Naive thymus-derived CD8-positive, alpha-beta T cell (primary cell): ENCODE measurements around the gene ALDOA. TPM values are rescaled to one million over a fixed set of nuclear protein-coding genes. Genes with fewer than 3 reads are reported as not detected.
"Not testable (repeated sequence)": the region's sequence is repeated elsewhere in the genome, so short reads cannot be mapped to it uniquely, and the experiment has no call there.

Source experiments
- ATAC-seq, 2 donors: fragments of 150-1000 bp; cut with Tn5 transposase in 1 of 2; sonication (Bioruptor Pico), chemical (Tn5 transposase) in 1 of 2; 1 replicate in 1 of 2; 2 replicates in 1 of 2; pipeline ENCODE4 v1.10.0; 2021; ENCODE audit warnings: mild to moderate bottlenecking in 2 of 2, moderate library complexity in 2 of 2
- POLR2A ChIA-PET: fragments of 350-600 bp; sonication (Branson Sonifier 250); formaldehyde crosslinking; loops from one replicate; lab custom pipeline; 2021; ENCODE audit warnings: antibody characterized with exemption; lab: Charles Lee
- DNase-seq, 10 donors: peaks; one replicate each; pipeline versions ENCODE4 v3.0.0 to v3.0.0-alpha.2; 2020 to 2022
- H3K27ac Mint-ChIP-seq, 10 donors: one replicate each; pipeline ENCODE4 v1.8.0; 2020 to 2022; ENCODE audit warnings: mild to moderate bottlenecking in 10 of 10, mixed read lengths in 10 of 10, moderate library complexity in 4 of 10, inconsistent platforms in 1 of 10
- H3K27me3 Mint-ChIP-seq, 5 donors: one replicate each; pipeline ENCODE4 v1.8.0; 2021 to 2022; ENCODE audit warnings: mixed read lengths in 5 of 5
- H3K36me3 Mint-ChIP-seq, 3 donors: one replicate each; pipeline ENCODE4 v1.8.0; 2020 to 2022; ENCODE audit warnings: mixed read lengths in 3 of 3, mild to moderate bottlenecking in 2 of 3, inconsistent platforms in 1 of 3
- H3K4me1 Mint-ChIP-seq, 4 donors: one replicate each; pipeline ENCODE4 v1.8.0; 2021 to 2022; ENCODE audit warnings: mixed read lengths in 4 of 4
- H3K4me3 Mint-ChIP-seq, 10 donors: one replicate each; pipeline ENCODE4 v1.8.0; 2020 to 2022; ENCODE audit warnings: mild to moderate bottlenecking in 10 of 10, mixed read lengths in 10 of 10, moderate library complexity in 6 of 10, inconsistent platforms in 1 of 10
- H3K9me3 Mint-ChIP-seq, 9 donors: one replicate each; pipeline ENCODE4 v1.8.0; 2020 to 2022; ENCODE audit warnings: mixed read lengths in 9 of 9, mild to moderate bottlenecking in 3 of 9, inconsistent platforms in 1 of 9, moderate library complexity in 1 of 9
- polyA plus RNA-seq, 3 donors: library from polyadenylated mRNA; unstranded; fragments of 300-500 nt; fragmentation: Illumina TruSeq; gene quantifications; one replicate each; pipeline ENCODE4 v1.2.3, GENCODE V29; 2021
- total RNA-seq, 8 experiments: library from RNA in 2 of 8; stranded (reverse) in 2 of 8; gene quantifications; one replicate each; pipeline ENCODE4 v1.2.3 and lab custom pipeline; 2021 to 2026

ALDOA gene
- total and polyA plus RNA-seq, 5 experiments from 2014 or later = 580 to 1,176 (median 798) TPM

GRCh38 chr16:30113031-30113710 lies 47.6 kb downstream of the ALDOA start, which contains the start of gene GDPD3:
Gene GDPD3, minus strand, starts transcription at chr16:30113537. Its CDS starts 59 bp downstream, at chr16:30113478.
- ATAC-seq (no peak), DNase-seq (no peak)
- peaks cover 6 to 19% (median 12%) of the 10 kb centered on the region in 4 donors for H3K4me1 Mint-ChIP-seq
- H3K9me3 Mint-ChIP-seq = no peaks in the 10 kb centered on the region
- peak within 1 kb of the TSS in 3 of 10 donors; percentile 5 to 67 (median 38) for H3K27ac Mint-ChIP-seq
- H3K27me3 Mint-ChIP-seq = no peaks in the 10 kb centered on the region
- POLR2A ChIA-PET = interaction anchor here (0.8 to 4.7 kb wide), 7 partner anchors 11 to 296 kb away, joined by 3 to 20 read pairs (median 9); partner anchors contain the start of genes CORO1A, MAPK3 and YPEL3
- H3K36me3 Mint-ChIP-seq = peaks cover 4 to 40% (median 9%) of the 10 kb centered on the region in 3 donors
- H3K4me3 Mint-ChIP-seq = no peak within 1 kb of the TSS

- POLR2A ChIA-PET = interaction anchor here (0.6 to 4.7 kb wide), 4 partner anchors 10 to 559 kb away, joined by 3 to 20 read pairs (median 12); partner anchors contain the start of genes CORO1A, MAPK3 and YPEL3
- no peak for ATAC-seq
- no peak for DNase-seq
- Mint-ChIP-seq H3K4me3 (no peak overlapping the region), H3K27ac (peak overlapping the region in 2 of 10 donors; percentile 38 to 67), H3K27me3 (no peaks in the 10 kb centered on the region), H3K9me3 (no peaks in the 10 kb centered on the region), H3K36me3 (peaks cover 4 to 41% (median 9%) of the 10 kb centered on the region in 3 donors), H3K4me1 (peaks cover 6 to 19% (median 13%) of the 10 kb centered on the region in 4 donors)
Measured at GRCh38 chr16:30113711-30114333, 48.3 kb downstream of the ALDOA start.

DNA sequence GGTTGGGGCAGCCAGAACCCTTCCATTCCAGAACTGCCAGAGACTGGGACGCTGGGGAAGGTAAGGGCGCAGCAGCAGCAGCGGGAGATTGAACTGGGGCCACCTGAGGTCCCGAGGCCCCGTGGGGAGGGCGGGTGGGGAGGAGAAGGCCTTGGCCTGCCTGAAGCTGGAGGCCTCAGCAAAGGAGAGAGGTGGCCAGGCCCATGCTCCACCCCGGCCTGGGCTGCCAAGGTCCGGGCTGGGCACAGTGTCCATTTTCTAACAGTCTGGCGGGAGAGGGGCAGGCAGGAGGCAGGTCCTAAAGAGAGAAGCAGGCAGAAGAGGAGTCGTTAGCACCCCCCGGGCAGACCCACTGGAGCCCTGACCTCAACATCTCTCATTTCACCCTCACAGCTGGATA lies 48.9 kb downstream of the ALDOA start:
- Mint-ChIP-seq H3K36me3 (peaks cover 4 to 44% (median 9%) of the 10 kb centered on the region in 3 donors), H3K27ac (peak overlapping the region in 4 of 10 donors; percentile 27 to 67 (median 50)), H3K4me3 (peak overlapping the region in 1 of 10 donors; percentile 63), H3K4me1 (peaks cover 9 to 23% (median 16%) of the 10 kb centered on the region in 4 donors), H3K27me3 (no peaks in the 10 kb centered on the region), H3K9me3 (no peaks in the 10 kb centered on the region)
- DNase-seq = no peak
- ATAC-seq = no peak
- POLR2A ChIA-PET = interaction anchor here (0.6 to 2.2 kb wide), 4 partner anchors 49 to 558 kb away, joined by 3 to 12 read pairs (median 4); partner anchors contain the start of gene CORO1A

GRCh38 chr16:30114833-30115232 lies 49.3 kb downstream of the ALDOA start:
- peak overlapping the region in 2 of 10 donors; percentile 33 to 39 for H3K4me3 Mint-ChIP-seq
- POLR2A ChIA-PET = interaction anchor here (0.7 to 2.2 kb wide), 4 partner anchors 23 to 73 kb away, joined by 3 to 12 read pairs (median 4); partner anchors contain the start of genes CORO1A and TBX6
- H3K9me3 Mint-ChIP-seq, ATAC-seq, H3K27me3 Mint-ChIP-seq, DNase-seq: not testable (repeated sequence)
- H3K4me1 Mint-ChIP-seq = peaks cover 13 to 27% (median 18%) of the 10 kb centered on the region in 4 donors
- peak overlapping the region in 6 of 10 donors; percentile 25 to 75 (median 54) for H3K27ac Mint-ChIP-seq
- peaks cover 4 to 49% (median 9%) of the 10 kb centered on the region in 3 donors for H3K36me3 Mint-ChIP-seq

DNA sequence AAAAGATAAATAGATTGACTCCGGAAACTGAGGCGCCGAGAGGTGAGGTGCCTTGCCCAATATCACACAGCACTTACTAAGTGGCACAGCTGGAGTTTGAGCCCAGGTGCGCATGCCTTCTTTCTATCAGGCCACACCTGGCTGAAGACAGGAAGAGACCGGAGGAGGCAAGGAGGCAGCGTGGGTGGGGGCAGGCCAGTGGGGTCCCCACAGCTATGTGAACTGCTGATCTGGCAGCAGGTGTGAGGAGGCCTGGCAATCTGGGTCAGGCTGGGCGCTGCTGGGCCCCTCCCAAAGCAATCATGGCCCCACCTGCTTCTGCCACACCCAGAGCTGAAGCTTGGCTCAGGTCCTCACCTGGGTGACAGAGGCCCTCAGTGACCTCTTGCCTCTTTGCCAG lies 49.7 kb downstream of the ALDOA start:
- Mint-ChIP-seq H3K4me3 (peak overlapping the region in 2 of 10 donors; percentile 33 to 39), H3K36me3 (peaks cover 4 to 50% (median 9%) of the 10 kb centered on the region in 3 donors), H3K27ac (peak overlapping the region in 7 of 10 donors; percentile 24 to 75 (median 48)), H3K4me1 (peaks cover 17 to 32% (median 22%) of the 10 kb centered on the region in 4 donors), H3K27me3 (no peaks in the 10 kb centered on the region), H3K9me3 (no peaks in the 10 kb centered on the region)
- DNase-seq (no peak), ATAC-seq (peak; percentile 22 to 54)
- POLR2A ChIA-PET = interaction anchor here (0.7 to 2.2 kb wide), 4 partner anchors 24 to 72 kb away, joined by 3 to 12 read pairs (median 4); partner anchors contain the start of genes CORO1A and TBX6

- ATAC-seq (no peak), DNase-seq (no peak)
- H3K27ac Mint-ChIP-seq = peak overlapping the region in 4 of 10 donors; percentile 18 to 56 (median 46)
- peaks cover 18 to 40% (median 31%) of the 10 kb centered on the region in 4 donors for H3K4me1 Mint-ChIP-seq
- POLR2A ChIA-PET = interaction anchor here (0.7 to 5.5 kb wide), 5 partner anchors 14 to 378 kb away, joined by 3 to 52 read pairs (median 6); partner anchors contain the start of gene CORO1A
- H3K9me3 Mint-ChIP-seq = no peaks in the 10 kb centered on the region
- H3K27me3 Mint-ChIP-seq = no peaks in the 10 kb centered on the region
- H3K4me3 Mint-ChIP-seq = no peak overlapping the region
- peaks cover 0 to 39% (median 4%) of the 10 kb centered on the region in 3 donors for H3K36me3 Mint-ChIP-seq
Measured at GRCh38 chr16:30116291-30117207, 51.0 kb downstream of the ALDOA start.

- H3K27me3 Mint-ChIP-seq = no peaks in the 10 kb centered on the region
- peaks cover 0 to 32% (median 4%) of the 10 kb centered on the region in 3 donors for H3K36me3 Mint-ChIP-seq
- H3K4me3 Mint-ChIP-seq = no peak overlapping the region
- H3K9me3 Mint-ChIP-seq = no peaks in the 10 kb centered on the region
- DNase-seq (no peak), ATAC-seq (no peak)
- H3K27ac Mint-ChIP-seq = no peak overlapping the region
- peaks cover 16 to 46% (median 41%) of the 10 kb centered on the region in 4 donors for H3K4me1 Mint-ChIP-seq
- POLR2A ChIA-PET = interaction anchor here (0.6 to 5.5 kb wide), 7 partner anchors 14 to 278 kb away, joined by 3 to 52 read pairs (median 5); partner anchors contain the start of genes CORO1A and YPEL3
Measured at GRCh38 chr16:30117768-30118167, 52.2 kb downstream of the ALDOA start.

DNA sequence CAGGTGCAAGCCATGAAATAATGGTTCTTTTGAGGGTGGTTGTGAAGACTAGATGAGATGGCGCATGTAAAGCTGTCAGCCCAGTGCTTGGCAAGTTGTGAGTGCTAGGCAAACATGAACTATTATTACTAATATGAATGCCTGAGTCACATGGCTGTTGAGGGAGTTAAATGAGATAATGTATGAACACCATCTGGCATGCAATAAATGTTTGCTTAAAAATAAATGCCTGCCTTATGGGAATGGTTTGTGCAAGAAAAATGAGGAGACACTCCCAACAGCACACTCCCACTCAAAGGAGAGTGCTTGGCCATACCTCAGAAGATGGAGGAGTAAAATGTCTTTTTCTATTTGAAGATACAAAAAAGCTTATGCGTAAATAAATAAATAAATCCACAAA lies 53.9 kb downstream of the ALDOA start:
- no peaks in the 10 kb centered on the region for H3K9me3 Mint-ChIP-seq
- H3K4me3 Mint-ChIP-seq = no peak overlapping the region
- H3K36me3 Mint-ChIP-seq = peaks cover 0 to 30% (median 4%) of the 10 kb centered on the region in 3 donors
- DNase-seq (no peak), ATAC-seq (no peak)
- peaks cover 12 to 43% (median 34%) of the 10 kb centered on the region in 4 donors for H3K4me1 Mint-ChIP-seq
- H3K27me3 Mint-ChIP-seq = no peaks in the 10 kb centered on the region
- POLR2A ChIA-PET = interaction anchor here (3.0 to 5.5 kb wide), 2 partner anchors 27 to 65 kb away, joined by 14 to 52 read pairs; partner anchors contain the start of genes CORO1A and TBX6
- peak overlapping the region in 5 of 10 donors; percentile 32 to 85 (median 49) for H3K27ac Mint-ChIP-seq

Other genes starting within 250 kb of the ALDOA start
- gene PAGR1, start 249.6 kb upstream of the ALDOA start, total RNA-seq = 10 to 100 TPM; 31.3 to 35.9 TPM
- gene PAGR1, start 249.6 kb upstream of the ALDOA start, polyA plus RNA-seq = 10 to 100 TPM; 51.4 to 57.5 (median 55.5) TPM
- 100 to 1,000 TPM; 123 to 132 TPM for gene MVP, start 245.3 kb upstream of the ALDOA start, total RNA-seq
- 100 to 1,000 TPM; 120 to 160 (median 134) TPM for gene MVP, start 245.3 kb upstream of the ALDOA start, polyA plus RNA-seq
- 10 to 100 TPM; 73.7 to 74.5 TPM for gene CDIPT, start 202.5 kb upstream of the ALDOA start, total RNA-seq
- gene CDIPT, start 202.5 kb upstream of the ALDOA start, polyA plus RNA-seq = 10 to 100 TPM; 79.6 to 95.7 (median 91.3) TPM
- under 1 TPM in 1 of 2 experiments, not detected in 1; 0.21 TPM for gene SEZ6L2, start 166.2 kb upstream of the ALDOA start, total RNA-seq
- not detected for gene SEZ6L2, start 166.2 kb upstream of the ALDOA start, polyA plus RNA-seq
- gene ASPHD1, start 165.3 kb upstream of the ALDOA start, total RNA-seq = not detected
- gene ASPHD1, start 165.3 kb upstream of the ALDOA start, polyA plus RNA-seq = not detected
- gene KCTD13, start 139.5 kb upstream of the ALDOA start, total RNA-seq = 10 to 100 TPM; 65.4 to 75.9 TPM
- 1 to 10 TPM; 5.4 to 10.0 (median 8.4) TPM for gene KCTD13, start 139.5 kb upstream of the ALDOA start, polyA plus RNA-seq
- 10 to 100 TPM; 63.1 to 74.0 TPM for gene TMEM219, start 103.7 kb upstream of the ALDOA start, total RNA-seq
- gene TMEM219, start 103.7 kb upstream of the ALDOA start, polyA plus RNA-seq = 100 to 1,000 TPM; 157 to 179 (median 174) TPM
- 10 to 100 TPM; 40.8 to 42.6 TPM for gene TAOK2, start 91.9 kb upstream of the ALDOA start, total RNA-seq
- gene TAOK2, start 91.9 kb upstream of the ALDOA start, polyA plus RNA-seq = 1 to 10 TPM; 2.6 to 6.6 (median 2.8) TPM
- 10 to 100 TPM; 15.3 to 16.6 TPM for gene HIRIP3, start 70.1 kb upstream of the ALDOA start, total RNA-seq
- gene HIRIP3, start 70.1 kb upstream of the ALDOA start, polyA plus RNA-seq = 10 to 100 TPM; 10.6 to 30.1 (median 18.7) TPM
- 100 to 1,000 TPM; 107 to 115 TPM for gene INO80E, start 69.5 kb upstream of the ALDOA start, total RNA-seq
- gene INO80E, start 69.5 kb upstream of the ALDOA start, polyA plus RNA-seq = 1 to 10 TPM; 6.5 to 8.9 (median 7.6) TPM
- not detected for gene DOC2A, start 54.7 kb upstream of the ALDOA start, total RNA-seq
- gene DOC2A, start 54.7 kb upstream of the ALDOA start, polyA plus RNA-seq = not detected
- not detected for gene C16orf92, start 42.6 kb upstream of the ALDOA start, total RNA-seq
- gene C16orf92, start 42.6 kb upstream of the ALDOA start, polyA plus RNA-seq = not detected
- not detected for gene TLCD3B, start 34.5 kb upstream of the ALDOA start, total RNA-seq
- gene TLCD3B, start 34.5 kb upstream of the ALDOA start, polyA plus RNA-seq = not detected
- 10 to 100 TPM; 82.8 to 83.4 TPM for gene PPP4C, start 10.2 kb downstream of the ALDOA start, total RNA-seq
- gene PPP4C, start 10.2 kb downstream of the ALDOA start, polyA plus RNA-seq = 100 to 1,000 TPM; 153 to 199 (median 161) TPM
- 1 to 10 TPM; 2.4 to 2.5 TPM for gene TBX6, start 26.2 kb downstream of the ALDOA start, total RNA-seq
- gene TBX6, start 26.2 kb downstream of the ALDOA start, polyA plus RNA-seq = under 1 TPM; 0.15 to 0.25 (median 0.25) TPM
- gene YPEL3, start 30.5 kb downstream of the ALDOA start, total RNA-seq = 100 to 1,000 TPM; 254 to 264 TPM
- 100 to 1,000 TPM; 201 to 301 (median 206) TPM for gene YPEL3, start 30.5 kb downstream of the ALDOA start, polyA plus RNA-seq
- 10 to 100 TPM; 19.8 to 25.0 TPM for gene GDPD3, start 47.8 kb downstream of the ALDOA start, total RNA-seq
- under 1 TPM in 1 of 3 donors, not detected in 2; 0.18 TPM for gene GDPD3, start 47.8 kb downstream of the ALDOA start, polyA plus RNA-seq
- gene MAPK3, start 57.5 kb downstream of the ALDOA start, total RNA-seq = 10 to 100 TPM; 61.8 to 64.7 TPM
- 1 to 10 TPM; 6.7 to 7.8 (median 7.8) TPM for gene MAPK3, start 57.5 kb downstream of the ALDOA start, polyA plus RNA-seq
- 100 to 1,000 TPM; 881 to 897 TPM for gene CORO1A, start 117.8 kb downstream of the ALDOA start, total RNA-seq
- 1,000 to 10,000 TPM; 1,262 to 1,424 (median 1,364) TPM for gene CORO1A, start 117.8 kb downstream of the ALDOA start, polyA plus RNA-seq
- gene BOLA2B, start 127.9 kb downstream of the ALDOA start, total RNA-seq = 10 to 100 TPM; 66.6 to 73.1 TPM
- gene BOLA2B, start 127.9 kb downstream of the ALDOA start, polyA plus RNA-seq = 100 to 1,000 TPM; 225 to 251 (median 237) TPM
- 10 to 100 TPM; 32.5 to 47.1 TPM for gene SLX1A, start 128.1 kb downstream of the ALDOA start, total RNA-seq
- gene SLX1A, start 128.1 kb downstream of the ALDOA start, polyA plus RNA-seq = 10 to 100 TPM; 35.6 to 60.2 (median 44.2) TPM
- 10 to 100 TPM; 26.9 to 29.4 TPM for gene SULT1A3, start 133.5 kb downstream of the ALDOA start, total RNA-seq
- gene SULT1A3, start 133.5 kb downstream of the ALDOA start, polyA plus RNA-seq = 1 to 10 TPM in 1 of 3 donors, under 1 TPM in 1, not detected in 1; 0.47 to 1.3 TPM
- gene NPIPB13, start 182.7 kb downstream of the ALDOA start, total RNA-seq = 10 to 100 TPM; 30.8 to 40.8 TPM
- gene NPIPB13, start 182.7 kb downstream of the ALDOA start, polyA plus RNA-seq = under 1 TPM; 0.22 to 0.59 (median 0.40) TPM